Cerebellar nuclear complex (tissue), 1 donor: ENCODE measurements around the gene REXO2.

Source experiments
- DNase-seq, 2 experiments: peaks; one replicate each; lab custom pipeline; 2025; lab: John Stamatoyannopoulos, UW

Gene REXO2

DNA sequence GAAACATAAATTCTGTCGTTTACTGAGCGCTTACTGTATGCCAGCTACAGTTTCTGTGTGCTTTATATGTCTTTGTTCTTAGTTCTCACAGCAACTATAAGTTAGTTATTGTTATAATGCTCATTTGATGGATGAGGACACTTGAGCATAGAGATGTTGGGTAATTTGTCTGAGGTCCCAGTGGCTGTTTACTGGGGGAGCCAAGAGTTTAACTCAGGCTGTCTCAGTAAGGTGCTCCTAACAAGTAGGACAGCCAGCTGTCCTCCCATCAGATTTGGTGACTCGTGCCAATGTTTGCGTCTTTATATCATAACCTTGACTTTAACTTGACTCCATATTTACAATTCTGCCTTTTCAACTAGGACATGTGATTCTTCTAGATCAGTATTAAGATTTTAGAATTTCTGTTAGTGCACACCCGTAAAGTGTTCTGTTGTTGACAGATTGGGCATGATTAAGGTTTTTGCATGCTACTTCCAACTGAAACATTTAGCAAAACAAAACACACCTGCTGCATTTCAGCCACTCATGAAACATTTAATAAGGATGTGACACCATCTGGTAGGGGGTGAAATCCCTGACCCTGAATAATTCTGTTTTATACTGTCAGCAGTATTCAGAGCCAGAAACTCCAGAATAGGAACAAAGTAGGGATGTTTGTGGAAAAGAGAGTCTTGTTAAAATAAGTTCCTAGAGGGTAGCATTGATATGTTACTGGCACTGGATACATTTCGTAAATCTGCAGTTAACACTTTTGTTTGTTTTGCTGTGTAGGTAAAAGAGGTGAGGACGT lies 1.9 kb downstream of the REXO2 start:
- DNase-seq = no peak

DNA sequence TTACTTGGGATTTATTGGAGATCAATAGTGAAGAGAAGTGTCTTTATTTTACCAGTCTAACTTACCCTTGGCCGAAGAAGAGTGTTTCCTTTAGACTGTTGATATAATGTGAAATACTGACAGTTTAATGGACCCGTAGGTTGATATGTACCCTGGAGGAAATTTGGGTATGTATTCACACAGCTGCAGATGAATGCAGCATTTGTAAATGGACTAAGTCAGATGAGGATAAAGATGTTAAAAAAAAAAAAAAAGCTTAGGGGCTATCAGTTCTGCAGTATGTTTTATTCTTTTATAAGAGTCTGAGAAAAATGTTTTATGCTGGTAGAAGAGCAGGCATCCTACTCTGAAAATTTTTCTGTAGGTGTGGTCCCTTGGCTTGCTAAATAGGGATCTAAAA lies 2.7 kb downstream of the REXO2 start:
- DNase-seq = no peak

- no peak for DNase-seq
Observed at GRCh38 chr11:114442536-114442935, 3.3 kb downstream of the REXO2 start.

DNA sequence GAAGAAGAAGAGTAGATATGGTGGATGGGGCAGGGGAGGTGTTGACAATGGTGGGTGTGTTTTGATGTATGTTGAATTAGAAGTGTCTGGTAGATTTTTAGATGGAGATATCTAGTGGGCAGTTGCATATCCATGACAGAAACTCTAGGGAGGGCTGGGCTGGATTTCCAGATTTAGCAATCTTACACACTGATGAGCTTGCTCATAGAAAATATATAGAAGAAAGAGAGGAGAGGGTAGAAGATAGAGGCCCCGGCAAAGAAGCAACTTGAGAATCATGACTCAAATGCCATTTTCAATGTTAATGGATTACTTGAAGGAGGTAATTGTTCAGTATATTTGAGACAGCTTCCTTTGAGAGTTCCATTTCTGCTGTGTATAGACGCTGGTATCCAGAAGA lies 8.2 kb downstream of the REXO2 start:
- DNase-seq = no peak

GRCh38 chr11:114447892-114448291 lies 8.6 kb downstream of the REXO2 start:
- DNase-seq = no peak

DNA sequence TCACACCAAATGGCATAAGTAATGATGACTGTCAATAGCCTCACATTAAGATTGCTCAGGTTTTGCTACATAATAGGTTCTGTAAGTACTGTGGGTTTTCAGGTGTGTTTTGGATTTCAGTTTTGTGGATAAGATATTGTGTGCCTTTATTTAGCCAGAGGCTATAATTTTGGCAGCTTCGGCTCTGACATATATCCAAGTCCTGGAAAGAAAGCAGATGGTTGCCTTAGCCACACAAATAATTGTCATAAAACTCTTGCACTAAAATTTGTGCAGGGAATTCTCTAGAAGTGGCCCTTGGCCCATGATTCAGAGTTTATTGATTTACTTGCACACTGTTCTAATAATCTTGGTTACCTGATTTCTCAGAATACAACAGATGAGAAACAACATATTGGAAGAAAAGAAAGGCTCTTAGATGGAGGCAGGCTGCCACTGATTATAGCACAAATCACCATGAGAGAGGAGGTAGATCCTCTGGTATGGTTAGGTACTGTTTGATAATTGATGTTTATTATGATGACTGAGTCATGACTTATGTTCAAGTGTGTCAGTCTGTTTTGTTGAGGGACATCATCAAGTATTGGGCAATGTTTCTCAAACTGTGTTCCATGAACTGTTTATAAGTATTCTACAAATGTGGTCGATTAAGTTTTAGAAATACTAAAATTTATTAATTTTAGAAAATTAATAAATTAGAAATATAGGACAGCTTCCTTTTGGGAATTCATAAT lies 9.6 kb downstream of the REXO2 start:
- peak; percentile 17 to 22 for DNase-seq

DNA sequence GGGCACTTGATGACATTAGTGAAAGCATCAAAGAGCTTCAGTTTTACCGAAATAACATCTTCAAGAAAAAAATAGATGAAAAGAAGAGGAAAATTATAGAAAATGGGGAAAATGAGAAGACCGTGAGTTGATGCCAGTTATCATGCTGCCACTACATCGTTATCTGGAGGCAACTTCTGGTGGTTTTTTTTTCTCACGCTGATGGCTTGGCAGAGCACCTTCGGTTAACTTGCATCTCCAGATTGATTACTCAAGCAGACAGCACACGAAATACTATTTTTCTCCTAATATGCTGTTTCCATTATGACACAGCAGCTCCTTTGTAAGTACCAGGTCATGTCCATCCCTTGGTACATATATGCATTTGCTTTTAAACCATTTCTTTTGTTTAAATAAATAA lies 10.6 kb downstream of the REXO2 start:
- DNase-seq = no peak

- DNase-seq = no peak
Observed at GRCh38 chr11:114452399-114452798, 13.1 kb downstream of the REXO2 start.

- no peak for DNase-seq
Observed at GRCh38 chr11:114463999-114464398, 24.7 kb downstream of the REXO2 start.

DNA sequence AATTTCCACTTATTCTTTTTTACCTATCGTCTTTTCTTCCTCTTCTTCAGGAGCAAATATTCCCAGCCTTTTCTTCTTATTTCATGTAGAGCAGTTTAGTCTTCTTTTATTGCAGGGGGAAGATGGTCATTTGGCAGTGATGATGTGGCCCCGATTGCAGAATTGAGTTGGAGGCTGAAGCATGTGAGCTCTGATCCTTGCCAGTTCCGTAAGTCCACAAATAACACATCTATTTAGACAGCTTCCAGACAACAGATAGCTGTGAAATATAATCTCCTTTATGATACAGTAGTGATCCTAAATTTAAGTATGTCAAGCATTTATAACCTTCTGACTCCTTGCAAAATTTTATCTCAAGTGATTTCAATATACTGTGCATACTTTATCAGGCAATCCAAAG lies 27.5 kb downstream of the REXO2 start:
- DNase-seq = no peak

- DNase-seq = no peak
Observed at GRCh38 chr11:114472661-114473060, 33.4 kb downstream of the REXO2 start.

DNA sequence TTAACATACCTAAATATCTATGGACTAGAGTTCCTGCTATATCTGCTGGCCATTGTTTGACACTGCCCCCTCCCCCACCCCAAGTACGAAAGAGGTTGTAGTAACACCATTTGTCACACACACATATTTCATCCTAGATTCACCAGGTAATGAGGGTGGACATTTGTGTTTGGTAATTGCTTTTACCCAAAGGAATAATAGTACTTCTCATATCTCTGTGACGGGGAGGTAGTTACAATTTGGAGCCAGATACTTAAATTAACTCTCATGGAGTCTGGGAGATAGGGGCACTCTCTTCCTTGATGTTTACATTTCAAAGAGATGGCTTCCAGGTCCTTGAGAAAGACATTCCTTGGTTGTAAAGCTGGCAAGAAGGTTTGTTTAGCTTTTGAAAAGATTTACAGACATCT lies 38.7 kb downstream of the REXO2 start:
- no peak for DNase-seq

- DNase-seq = no peak
Observed at GRCh38 chr11:114478768-114479167, 39.5 kb downstream of the REXO2 start.

DNA sequence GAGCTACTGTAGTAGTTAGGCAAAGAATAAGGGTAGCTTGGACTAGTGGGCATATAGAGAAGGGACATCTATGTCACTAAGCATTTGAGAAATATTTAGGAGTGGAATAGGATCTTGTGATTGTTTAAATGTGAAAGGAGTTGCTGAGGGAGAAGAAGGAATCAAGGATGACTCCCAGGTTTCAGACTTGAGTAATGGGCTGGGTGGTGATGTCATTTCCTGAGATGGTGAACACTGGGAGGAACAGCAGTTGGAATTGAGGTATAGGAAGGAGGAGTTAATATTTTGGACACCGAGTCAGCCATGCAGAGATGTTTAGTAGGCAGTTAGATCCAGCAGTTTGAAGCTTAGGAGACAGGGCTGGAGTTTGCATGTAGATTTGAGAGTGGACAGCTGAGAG lies 40.1 kb downstream of the REXO2 start:
- DNase-seq = no peak

- no peak for DNase-seq
Observed at GRCh38 chr11:114482114-114482513, 42.8 kb downstream of the REXO2 start.

GRCh38 chr11:114483929-114484328 lies 44.7 kb downstream of the REXO2 start:
- no peak for DNase-seq

DNA sequence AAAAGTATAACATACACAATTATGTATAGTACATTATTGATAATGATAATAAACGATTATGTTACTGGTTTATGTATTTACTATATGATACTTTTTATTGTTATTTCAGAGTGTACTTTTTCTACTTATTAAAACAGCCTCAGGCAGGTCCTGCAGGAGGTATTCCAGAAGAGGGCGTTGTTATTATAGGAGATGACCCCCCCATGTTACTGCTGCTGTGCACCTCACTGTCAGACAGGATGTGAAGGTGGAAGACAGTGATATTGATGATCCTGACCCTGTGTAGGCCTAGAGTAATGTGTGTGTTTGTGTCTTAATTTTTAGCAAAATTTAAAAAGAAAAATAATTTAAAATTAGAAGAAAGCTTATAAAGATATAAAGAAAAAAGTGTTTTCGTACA lies 57.6 kb downstream of the REXO2 start:
- no peak for DNase-seq

DNA sequence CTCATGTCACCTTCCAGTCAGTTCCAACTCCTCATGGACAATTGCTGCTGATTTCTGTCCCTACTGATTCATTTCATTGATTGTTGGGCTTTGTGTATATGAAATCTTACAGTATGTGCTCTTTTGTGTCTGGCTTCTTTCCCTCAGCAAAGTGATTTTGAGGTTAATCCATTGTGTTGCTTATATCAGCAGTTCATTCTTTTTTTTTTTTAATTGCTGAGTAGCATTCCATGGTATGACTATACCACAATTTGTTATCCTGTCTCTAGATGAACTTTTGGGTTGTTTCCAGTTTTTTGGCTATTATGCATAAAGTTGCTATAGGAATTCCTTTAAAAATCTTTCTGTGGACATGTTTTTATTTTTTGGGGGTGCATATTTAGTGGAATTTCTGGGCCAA lies 60.5 kb downstream of the REXO2 start:
- no peak for DNase-seq
